GM23338 (cell line): ENCODE measurements around the gene STON1.

Experiments used
- EZH2 ChIP-seq: fragments of 200-600 bp; sonication (generic); IDR thresholded peaks from one replicate; pipeline ENCODE4 v1.8.0; 2017; ENCODE audit warnings: antibody characterized with exemption, mild to moderate bottlenecking, low read depth; ENCODE audit not compliant: unreplicated experiment
- REST ChIP-seq: IDR thresholded peaks from one replicate; pipeline ENCODE4 v1.6.1; 2018; ENCODE audit warnings: antibody characterized with exemption; ENCODE audit not compliant: unreplicated experiment

- TF ChIP-seq EZH2 (no peak), REST (no peak)
Measured at GRCh38 chr2:48519593-48519992, 10.4 kb upstream of the STON1 start.
